Measurements from ENCODE around the gene WDR43.

DNA sequence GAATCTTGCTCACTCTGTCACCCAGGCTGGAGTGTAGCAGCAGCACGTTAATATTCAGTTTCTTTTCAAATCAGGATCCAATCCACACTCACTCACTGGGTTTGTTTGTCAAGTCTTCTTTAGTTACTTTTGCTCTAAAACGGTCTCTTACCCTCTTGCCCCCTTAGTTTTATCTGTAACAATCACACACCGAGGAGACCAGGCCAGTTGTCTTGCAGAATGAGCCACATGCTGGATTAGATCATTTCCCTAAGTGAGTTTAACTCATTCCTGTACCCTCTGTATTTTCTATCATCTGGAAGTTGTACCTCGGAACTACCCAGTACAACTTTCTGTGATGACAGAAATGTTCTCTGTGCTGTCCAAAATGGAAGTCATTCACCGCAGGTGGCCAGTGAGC lies 65.9 kb downstream of the WDR43 start:
- TF ChIP-seq POLR2AphosphoS5 (IDR thresholded peaks at IDR 0.05; ENCODE audit: borderline replicate concordance, low read depth, low read length) (no peak), EZH2 (IDR thresholded peaks at IDR 0.05) (no peak)
